Measurements from ENCODE around the gene MARCHF3.
A peak's percentile ranks its signal among the peaks of the same experiment; 100 is the strongest.
"Not testable (repeated sequence)": the region's sequence is repeated elsewhere in the genome, so short reads cannot be mapped to it uniquely, and the experiment has no call there.

The MARCHF3 gene

DNA sequence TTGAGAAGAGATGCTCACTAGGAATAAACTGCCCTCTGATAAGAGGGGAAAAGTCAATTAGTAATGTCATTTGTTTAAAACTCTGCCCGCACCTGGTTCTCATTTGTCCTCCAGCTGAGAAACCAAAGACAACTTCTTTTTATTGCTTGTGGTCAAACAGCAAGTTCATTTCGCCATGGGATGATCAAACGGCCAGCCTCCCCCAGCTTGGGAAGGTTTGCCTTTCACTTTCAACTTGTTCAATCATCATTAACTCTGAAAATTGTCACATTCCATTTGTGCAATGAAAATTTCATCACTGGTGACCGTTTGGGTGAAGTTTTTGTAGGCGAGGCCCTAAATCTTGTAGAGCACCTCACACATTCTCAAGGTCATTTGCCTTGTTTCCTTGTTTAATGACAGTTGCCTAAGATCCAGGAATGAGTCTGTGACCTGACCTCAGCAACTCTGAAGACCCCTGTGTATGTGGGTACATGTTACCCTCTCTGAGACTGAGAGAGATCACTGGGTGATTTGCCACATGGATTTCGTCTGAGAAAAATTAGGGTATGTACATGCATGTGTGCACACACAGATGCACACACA is 117.7 kb downstream of the MARCHF3 start:
- DNase-seq = no peak

- DNase-seq = no peak
Observed at GRCh38 chr5:126911986-126912385, 118.4 kb downstream of the MARCHF3 start.

DNA sequence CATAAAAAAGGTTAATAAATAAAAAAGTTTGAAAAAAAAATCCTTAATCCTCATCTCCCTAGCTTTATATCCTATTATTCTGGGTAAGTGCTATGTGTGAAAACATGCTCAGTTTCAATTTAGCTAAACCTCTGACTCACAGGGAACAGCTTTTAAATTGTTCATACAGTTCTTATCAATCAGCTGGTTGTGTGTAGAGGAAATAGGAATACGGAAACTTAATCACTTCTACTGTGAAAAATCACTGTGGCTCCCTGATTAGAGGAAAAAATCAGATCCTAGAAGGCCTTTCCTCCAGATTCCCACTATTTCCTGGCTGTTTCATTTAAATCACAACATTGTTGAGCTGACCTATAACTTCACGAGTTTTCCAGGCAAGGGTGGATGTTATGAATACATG is 120.5 kb downstream of the MARCHF3 start:
- DNase-seq = no peak

DNA sequence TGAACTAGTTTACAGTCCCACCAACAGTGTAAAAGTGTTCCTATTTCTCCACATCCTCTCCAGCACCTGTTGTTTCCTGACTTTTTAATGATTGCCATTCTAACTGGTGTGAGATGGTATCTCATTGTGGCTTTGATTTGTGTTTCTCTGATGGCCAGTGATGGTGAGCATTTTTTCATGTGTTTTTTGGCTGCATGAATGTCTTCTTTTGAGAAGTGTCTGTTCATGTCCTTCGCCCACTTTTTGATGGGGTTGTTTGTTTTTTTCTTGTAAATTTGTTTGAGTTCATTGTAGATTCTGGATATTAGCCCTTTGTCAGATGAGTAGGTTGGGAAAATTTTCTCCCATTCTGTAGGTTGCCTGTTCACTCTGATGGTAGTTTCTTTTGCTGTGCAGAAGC is 126.0 kb downstream of the MARCHF3 start:
- DNase-seq = not testable (repeated sequence)

DNA sequence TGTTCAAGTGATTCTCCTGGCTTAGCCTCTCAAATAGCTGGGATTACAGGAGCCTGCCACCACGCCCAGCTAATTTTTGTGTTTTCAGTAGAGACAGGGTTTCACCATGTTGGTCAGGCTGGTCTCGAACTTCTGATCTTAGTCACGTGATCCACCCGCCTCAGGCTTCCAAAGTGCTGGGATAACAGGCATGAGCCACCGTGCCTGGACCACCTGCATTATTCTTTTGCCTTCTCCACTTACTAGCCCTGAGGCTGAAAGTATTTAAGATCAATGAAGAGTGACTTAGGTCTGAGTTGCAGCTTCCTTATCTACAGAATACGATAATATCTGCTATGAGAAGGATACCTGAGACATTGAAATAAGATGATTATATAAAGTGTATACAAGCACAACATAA is 129.6 kb downstream of the MARCHF3 start:
- DNase-seq = no peak

GRCh38 chr5:126899476-126899875 is 130.9 kb downstream of the MARCHF3 start:
- no peak for DNase-seq

- DNase-seq = no peak
Observed at GRCh38 chr5:126897851-126898630, 132.3 kb downstream of the MARCHF3 start.

DNA sequence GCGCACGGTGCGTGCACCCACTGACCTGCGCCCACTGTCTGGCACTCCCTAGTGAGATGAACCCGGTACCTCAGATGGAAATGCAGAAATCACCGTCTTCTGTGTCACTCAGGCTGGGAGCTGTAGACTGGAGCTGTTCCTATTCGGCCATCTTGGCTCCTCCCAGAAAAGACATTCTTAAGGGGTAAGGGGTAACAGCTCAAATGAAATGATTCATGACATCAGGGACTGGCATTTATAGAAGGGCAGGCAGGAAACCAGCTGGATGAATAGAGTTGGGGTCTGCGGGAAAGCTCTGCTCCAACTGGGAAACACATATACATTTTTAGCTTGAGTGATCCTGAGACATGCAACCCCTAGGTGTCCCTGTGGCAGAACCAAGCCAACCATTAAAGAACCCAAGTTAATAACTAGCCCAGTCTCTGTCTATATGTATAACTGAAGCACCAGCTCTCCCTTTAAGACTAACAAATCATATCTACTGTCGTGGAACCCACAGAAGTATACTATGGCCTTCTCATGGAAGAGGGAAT is 134.1 kb downstream of the MARCHF3 start:
- DNase-seq = no peak

DNA sequence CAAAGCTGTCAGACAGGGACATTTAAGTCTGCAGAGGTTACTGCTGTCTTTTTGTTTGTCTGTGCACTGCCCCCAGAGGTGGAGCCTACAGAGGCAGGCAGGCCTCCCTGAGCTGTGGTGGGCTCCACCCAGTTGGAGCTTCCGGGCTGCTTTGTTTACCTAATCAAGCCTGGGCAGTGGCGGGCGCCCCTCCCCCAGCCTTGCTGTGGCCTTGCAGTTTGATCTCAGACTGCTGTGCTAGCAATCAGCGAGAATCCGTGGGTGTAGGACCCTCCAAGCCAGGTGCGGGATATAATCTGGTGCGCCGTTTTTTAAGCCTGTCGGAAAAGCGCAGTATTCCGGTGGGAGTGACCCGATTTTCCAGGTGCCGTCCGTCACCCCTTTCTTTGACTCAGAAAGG is 134.6 kb downstream of the MARCHF3 start:
- not testable (repeated sequence) for DNase-seq

- DNase-seq = not testable (repeated sequence)
Observed at GRCh38 chr5:126890414-126890813, 139.9 kb downstream of the MARCHF3 start.

GRCh38 chr5:126888175-126888574 is 142.2 kb downstream of the MARCHF3 start:
- DNase-seq = no peak

DNA sequence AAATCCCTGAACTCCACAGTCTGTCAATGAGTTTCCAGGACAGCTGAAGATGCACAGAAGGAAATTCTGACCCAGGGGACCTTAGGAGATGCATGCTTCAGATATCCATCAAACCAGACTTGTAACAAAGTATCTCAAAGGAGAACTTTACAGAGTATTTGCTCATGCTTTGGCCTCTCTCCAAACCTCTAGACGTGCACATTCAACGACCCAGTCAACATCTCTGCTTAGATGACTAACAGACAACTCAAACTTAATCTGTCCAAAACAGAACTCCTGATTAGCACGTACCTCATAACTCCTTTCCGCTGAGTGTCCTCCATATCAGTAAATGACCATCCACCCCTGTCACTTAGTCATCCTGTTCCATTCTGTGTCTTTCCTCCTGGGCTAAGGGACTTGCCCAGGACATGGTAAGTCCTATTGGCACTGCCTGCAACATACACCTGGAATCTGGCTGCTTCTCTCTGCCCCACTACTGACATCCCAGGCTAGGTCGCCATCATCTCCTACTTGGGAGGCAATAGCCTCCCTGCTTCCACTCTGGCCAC is 146.0 kb downstream of the MARCHF3 start:
- no peak for DNase-seq

- no peak for DNase-seq
Observed at GRCh38 chr5:126883564-126884245, 146.7 kb downstream of the MARCHF3 start.

- no peak for DNase-seq
Observed at GRCh38 chr5:126881821-126882600, 148.3 kb downstream of the MARCHF3 start.

- no peak for DNase-seq
Observed at GRCh38 chr5:126878634-126879033, 151.7 kb downstream of the MARCHF3 start.

DNA sequence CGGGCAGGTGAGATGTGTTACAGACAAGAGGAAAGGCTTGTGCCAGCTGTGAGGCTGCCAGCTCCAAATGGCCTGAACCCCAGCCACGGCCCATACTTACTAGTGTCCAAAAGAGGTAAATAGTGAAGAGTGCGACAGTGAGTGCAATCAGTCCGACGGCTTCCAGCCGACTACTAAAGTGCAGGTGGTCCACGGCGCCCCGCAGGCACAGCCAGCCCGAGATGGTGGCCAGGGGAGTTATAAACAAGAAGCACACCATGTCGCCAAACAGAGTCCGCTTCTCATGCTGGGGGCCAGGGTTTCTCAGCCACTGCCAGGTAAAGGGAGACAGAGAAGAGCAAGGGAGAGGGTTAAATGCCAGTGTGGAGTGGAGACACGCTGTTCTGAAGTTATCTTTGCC is 152.3 kb downstream of the MARCHF3 start:
- no peak for DNase-seq

- DNase-seq = no peak
Observed at GRCh38 chr5:126877602-126878001, 152.8 kb downstream of the MARCHF3 start.

DNA sequence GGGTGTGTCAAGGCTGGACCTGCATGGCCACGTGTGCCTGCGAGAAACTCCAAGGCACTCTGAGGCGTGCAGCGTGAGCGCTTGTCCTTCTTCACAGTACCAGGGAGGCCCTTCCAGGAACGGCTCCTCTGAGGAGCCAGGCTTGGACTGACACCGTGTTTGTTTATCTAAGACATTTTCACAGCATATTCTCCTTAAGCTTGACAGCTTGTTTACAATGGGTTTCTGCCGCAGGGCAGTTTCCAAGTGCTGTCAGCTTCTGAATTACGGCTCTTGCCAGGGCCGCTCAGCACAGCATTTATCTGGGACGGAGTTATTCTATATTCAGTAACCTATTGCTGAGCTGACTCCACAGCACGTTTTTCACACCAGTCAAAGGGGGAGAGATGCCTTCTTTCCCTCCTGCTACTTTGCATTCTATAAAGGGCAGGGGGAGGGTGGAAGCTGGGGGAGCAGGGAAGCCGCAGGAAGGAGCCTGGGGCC is 155.0 kb downstream of the MARCHF3 start:
- DNase-seq = no peak

DNA sequence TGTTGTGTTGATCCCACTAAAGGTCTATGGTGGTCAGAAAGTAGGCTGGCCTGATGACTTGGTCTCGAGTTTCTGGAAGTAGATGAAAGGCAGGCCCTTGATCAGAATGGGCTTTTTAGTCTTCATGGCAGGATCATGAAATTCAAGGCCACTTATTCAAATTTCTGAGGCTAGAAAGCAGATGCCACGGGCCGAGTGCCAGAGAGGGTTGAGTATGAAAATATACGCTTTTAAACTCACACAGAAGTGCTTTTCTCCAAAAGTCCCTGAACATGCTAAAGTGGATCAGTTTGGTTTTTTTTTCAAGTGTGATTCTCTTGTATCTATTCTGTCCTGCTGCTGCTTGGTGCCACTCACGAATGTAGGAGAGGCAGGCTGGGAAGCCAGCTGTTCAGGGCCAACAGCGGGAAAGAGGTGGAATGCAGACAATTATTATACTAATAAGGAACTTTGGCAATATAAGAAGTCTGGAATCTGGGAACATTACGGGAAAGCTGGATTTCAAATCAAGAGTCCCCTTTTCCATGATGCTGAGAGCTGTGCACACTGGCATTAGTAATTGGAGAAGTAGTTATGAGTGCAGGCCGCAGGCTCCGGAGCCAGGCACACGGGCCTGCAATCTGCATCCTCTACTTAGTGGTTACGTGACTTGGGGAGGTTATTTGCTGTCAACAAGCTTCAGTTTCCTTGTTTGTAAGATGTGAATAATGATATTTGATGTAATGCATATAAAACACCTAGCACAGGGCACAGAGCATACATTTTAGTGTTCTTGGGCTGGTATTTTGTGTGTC is 157.6 kb downstream of the MARCHF3 start:
- DNase-seq = no peak

- DNase-seq = no peak
Observed at GRCh38 chr5:126871441-126871840, 158.9 kb downstream of the MARCHF3 start.

DNA sequence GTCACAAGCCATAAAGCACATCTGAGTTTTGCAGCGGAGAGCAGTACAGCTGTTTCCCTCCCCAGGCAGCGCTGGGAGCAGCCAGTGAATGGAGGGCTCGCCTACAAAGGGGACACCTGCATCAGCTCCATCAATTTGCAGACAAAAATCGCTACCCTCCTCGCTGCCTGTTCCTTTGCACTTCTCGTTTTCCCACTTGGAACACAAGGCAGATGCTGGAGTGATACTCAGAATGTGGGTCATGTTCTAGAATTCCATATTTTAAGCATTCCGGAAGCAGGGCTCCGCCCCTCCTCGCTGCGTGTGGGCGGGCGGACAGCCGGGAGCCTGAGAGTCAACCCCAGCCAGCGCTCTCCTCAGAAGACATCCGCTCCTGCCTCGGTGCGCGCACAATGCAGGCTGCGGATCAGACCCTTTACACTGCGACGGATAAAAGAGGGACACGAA is 161.3 kb downstream of the MARCHF3 start:
- DNase-seq = peak; percentile 17

Data from CD4-positive, alpha-beta T cell treated with Interleukin-12 subunit alpha and Interleukin-12 subunit beta, for 1 hour (primary cell).